Measurements from ENCODE around the gene ORAI1. TPM values are rescaled to one million over a fixed set of nuclear protein-coding genes. Genes with fewer than 3 reads are reported as not detected.

ORAI1 gene
- total RNA-seq, 6 donors from 2014 or later, result 7.3 to 48.2 (median 34.3) TPM

- Histone ChIP-seq H3K4me3 (no peak overlapping the region), H3K27ac (no peak overlapping the region), H3K27me3 (no peaks in the 10 kb centered on the region), H3K9me3 (no peaks in the 10 kb centered on the region), H3K4me1 (no peaks in the 10 kb centered on the region), H3K36me3 (no peaks in the 10 kb centered on the region)
- TF ChIP-seq EP300 (IDR thresholded peaks at IDR 0.05), result no peak
- TF ChIP-seq POLR2A (IDR thresholded peaks at IDR 0.05), result no peak
- TF ChIP-seq CTCF (IDR thresholded peaks at IDR 0.05), result no peak
- TF ChIP-seq POLR2AphosphoS5 (IDR thresholded peaks at IDR 0.05), result no peak
- WGBS, 2 donors, result 64 to 77% methylated on average over 9 of the region's 9 CpGs
- ATAC-seq (ENCODE audit: low FRiP score in 2 of 2) (peak in 1 of 2 donors; percentile 46), DNase-seq (no peak)
Observed at GRCh38 chr12:121614872-121615467, 11.4 kb upstream of the ORAI1 start.

GRCh38 chr12:121618659-121619233 lies 7.6 kb upstream of the ORAI1 start:
- 85 to 90% methylated on average over 5 of the region's 5 CpGs for WGBS, 2 donors
- no peaks in the 10 kb centered on the region for H3K36me3 ChIP-seq
- peaks cover 0 to 5% (median 0%) of the 10 kb centered on the region in 4 donors for H3K4me1 ChIP-seq
- no peaks in the 10 kb centered on the region for H3K9me3 ChIP-seq
- no peak for ATAC-seq (ENCODE audit: low FRiP score in 2 of 2)
- H3K27ac ChIP-seq, result no peak overlapping the region
- no peak overlapping the region for H3K4me3 ChIP-seq
- no peak for DNase-seq
- H3K27me3 ChIP-seq, result no peaks in the 10 kb centered on the region
- no peak for TF ChIP-seq POLR2AphosphoS5 (IDR thresholded peaks at IDR 0.05)
- no peak for TF ChIP-seq POLR2A (IDR thresholded peaks at IDR 0.05)
- TF ChIP-seq CTCF (IDR thresholded peaks at IDR 0.05), result no peak
- no peak for TF ChIP-seq EP300 (IDR thresholded peaks at IDR 0.05)

GRCh38 chr12:121620333-121620891 lies 5.9 kb upstream of the ORAI1 start:
- Histone ChIP-seq H3K36me3 (no peaks in the 10 kb centered on the region), H3K4me3 (no peak overlapping the region), H3K27ac (peak overlapping the region in 1 of 4 donors; percentile 30), H3K9me3 (no peaks in the 10 kb centered on the region), H3K4me1 (peaks cover 6 to 16% (median 7%) of the 10 kb centered on the region in 4 donors), H3K27me3 (no peaks in the 10 kb centered on the region)
- DNase-seq, result no peak
- TF ChIP-seq POLR2A (IDR thresholded peaks at IDR 0.05) (no peak), POLR2AphosphoS5 (IDR thresholded peaks at IDR 0.05) (no peak)
- peak in 1 of 2 donors; percentile 51 for ATAC-seq (ENCODE audit: low FRiP score in 2 of 2)
- 78 to 91% methylated on average over 6 to 8 of the region's 8 CpGs for WGBS, 2 donors

- 0 to 1% methylated on average over 13 to 40 of the region's 53 CpGs for WGBS, 2 donors
- no peaks in the 10 kb centered on the region for H3K27me3 ChIP-seq
- no peak for TF ChIP-seq EP300 (IDR thresholded peaks at IDR 0.05)
- peak in 2 of 6 experiments; percentile 11 to 39 for TF ChIP-seq CTCF (IDR thresholded peaks at IDR 0.05)
- peak in 1 of 2 donors; percentile 42 for TF ChIP-seq POLR2AphosphoS5 (IDR thresholded peaks at IDR 0.05)
- no peak for TF ChIP-seq POLR2A (IDR thresholded peaks at IDR 0.05)
- peak overlapping the region; percentile 90 to 99 (median 94) for H3K27ac ChIP-seq
- peaks cover 49 to 62% (median 52%) of the 10 kb centered on the region in 4 donors for H3K4me1 ChIP-seq
- peak overlapping the region; percentile 61 to 93 (median 70) for H3K4me3 ChIP-seq
- peak; percentile 71 to 77 for ATAC-seq (ENCODE audit: low FRiP score in 2 of 2)
- DNase-seq, result peak; percentile 69 to 90
- H3K9me3 ChIP-seq, result no peaks in the 10 kb centered on the region
- H3K36me3 ChIP-seq, result no peaks in the 10 kb centered on the region
Observed at GRCh38 chr12:121626853-121627640, 717 bp downstream of the ORAI1 start.

GRCh38 chr12:121628037-121628436 lies 1.7 kb downstream of the ORAI1 start:
- Histone ChIP-seq H3K27ac (peak overlapping the region; percentile 90 to 99 (median 94)), H3K9me3 (no peaks in the 10 kb centered on the region), H3K4me3 (peak overlapping the region; percentile 61 to 93 (median 70)), H3K36me3 (no peaks in the 10 kb centered on the region), H3K27me3 (no peaks in the 10 kb centered on the region), H3K4me1 (peaks cover 58 to 72% (median 61%) of the 10 kb centered on the region in 4 donors)
- ATAC-seq (ENCODE audit: low FRiP score in 2 of 2) (peak in 1 of 2 donors; percentile 20), DNase-seq (no peak)
- TF ChIP-seq EP300 (IDR thresholded peaks at IDR 0.05), result no peak
- no peak for TF ChIP-seq CTCF (IDR thresholded peaks at IDR 0.05)
- TF ChIP-seq POLR2AphosphoS5 (IDR thresholded peaks at IDR 0.05), result no peak
- no peak for TF ChIP-seq POLR2A (IDR thresholded peaks at IDR 0.05)
- 41 to 54% methylated on average over 5 to 8 of the region's 8 CpGs for WGBS, 2 donors
